HepG2 (cell line): ENCODE results near the gene ACOT8. TPM values are rescaled to one million over a fixed set of nuclear protein-coding genes. Genes with fewer than 3 reads are reported as not detected.

ENCODE experiments used
- ATAC-seq: fragments of 200-7000 bp; cut with Tn5 transposase; 3 replicates; pipeline ENCODE4 v1.9.1; 2020; ENCODE audit warnings: mild to moderate bottlenecking, moderate library complexity
- BruUV-seq: library from RNA; stranded (reverse); fragments of 400-500 nt; replicated peaks from 2 replicates; lab custom pipeline; 2021; lab: Mats Ljungman, UMichigan
- CTCF ChIA-PET: fragments of 300-600 bp; formaldehyde crosslinking; extraction: SDS; loops from one replicate; lab custom pipeline; 2021; ENCODE audit warnings: low total read pairs, inconsistent platforms, low intra/inter-chr PET ratio; lab: Yijun Ruan, JAX
- POLR2A ChIA-PET: fragments of 350-600 bp; sonication (Branson Sonifier 250); formaldehyde crosslinking; loops from one replicate; lab custom pipeline; 2020; ENCODE audit warnings: antibody characterized with exemption, inconsistent platforms; lab: Yijun Ruan, JAX
- DNase-seq: peaks from one replicate; pipeline ENCODE4 v3.0.0-alpha.2; 2015; ENCODE audit warnings: low spot score
- FAIRE-seq: peaks from 3 replicates; lab custom pipeline; 2011; peaks lifted over from hg19 to GRCh38; lab: Jason Lieb, UNC
- H2AFZ ChIP-seq: one replicate; pipeline ENCODE4 v1.6.1; 2011; ENCODE audit warnings: low read length, inconsistent platforms
- H3K27ac ChIP-seq: fragments of 300-600 bp; 3 replicates; pipeline ENCODE4 v1.8.0; 2011; ENCODE audit warnings: mixed run types, mild to moderate bottlenecking, mixed read lengths, low read length, inconsistent platforms; ENCODE audit not compliant: insufficient read depth; ENCODE audit errors: extremely low read length
- H3K27me3 ChIP-seq, 2 experiments: fragments of 200-600 bp in 1 of 2; 2 replicates in 1 of 2; 3 replicates in 1 of 2; pipeline versions ENCODE4 v1.6.0 to v1.8.0; 2011; ENCODE audit warnings: low read length in 2 of 2, mild to moderate bottlenecking in 2 of 2, moderate library complexity in 2 of 2, inconsistent platforms in 1 of 2; ENCODE audit not compliant: insufficient read depth in 2 of 2, control insufficient read depth in 1 of 2
- H3K36me3 ChIP-seq, 2 experiments: fragments of 200-600 bp in 1 of 2; replicated peaks in 1 of 2; 2 replicates in 1 of 2; 3 replicates in 1 of 2; pipeline versions ENCODE4 v1.5.1 to v1.8.0; 2011; ENCODE audit warnings: low read length in 2 of 2, inconsistent platforms in 1 of 2; ENCODE audit not compliant: insufficient read depth in 2 of 2, control insufficient read depth in 1 of 2
- H3K4me1 ChIP-seq: 2 replicates; pipeline ENCODE4 v1.5.1; 2012; ENCODE audit warnings: low read length, inconsistent platforms; ENCODE audit not compliant: insufficient read depth
- H3K4me2 ChIP-seq: 2 replicates; pipeline ENCODE4 v1.6.0; 2011; ENCODE audit warnings: low read depth, low read length, inconsistent platforms
- H3K4me3 ChIP-seq, 3 experiments: fragments of 200-600 bp in 1 of 3; sonication (generic), shearing (Covaris generic) in 1 of 3; replicated peaks in 1 of 3; 2 replicates each; pipeline ENCODE4 v1.5.1; 2011 to 2016; ENCODE audit warnings: low read length in 3 of 3, inconsistent platforms in 2 of 3, low read depth in 2 of 3, mild to moderate bottlenecking in 2 of 3, control low read depth in 1 of 3, mixed read lengths in 1 of 3; ENCODE audit not compliant: insufficient read depth in 1 of 3
- H3K79me2 ChIP-seq: one replicate; pipeline ENCODE4 v1.6.1; 2011; ENCODE audit warnings: low read length, inconsistent platforms; ENCODE audit not compliant: insufficient read depth
- H3K9ac ChIP-seq: 2 replicates; pipeline ENCODE4 v1.6.0; 2011; ENCODE audit warnings: mild to moderate bottlenecking, low read depth, low read length, inconsistent platforms; ENCODE audit not compliant: insufficient read depth
- H3K9me3 ChIP-seq: 2 replicates; pipeline ENCODE4 v1.5.1; 2012; ENCODE audit warnings: mild to moderate bottlenecking, low read length
- H4K20me1 ChIP-seq: 2 replicates; pipeline ENCODE4 v1.6.0; 2011; ENCODE audit warnings: inconsistent platforms, mild to moderate bottlenecking, low read length, moderate library complexity; ENCODE audit not compliant: insufficient read depth
- ARID2 ChIP-seq: sonication (generic); formaldehyde crosslinking; IDR thresholded peaks from 2 replicates; pipeline ENCODE4 v1.8.1; 2022; ENCODE audit warnings: mild to moderate bottlenecking, missing genetic modification reagents, borderline replicate concordance
- DNMT1 ChIP-seq: sonication (generic); formaldehyde crosslinking; IDR thresholded peaks from 2 replicates; pipeline ENCODE4 v1.5.1; 2020; ENCODE audit warnings: mild to moderate bottlenecking, missing genetic modification reagents
- HNF1A ChIP-seq, 2 experiments: sonication (generic) in 1 of 2; formaldehyde crosslinking in 1 of 2; IDR thresholded peaks; 2 replicates each; pipeline versions ENCODE4 v1.4.0 to v1.6.1; 2016 to 2020; ENCODE audit warnings: borderline replicate concordance in 1 of 2, low read depth in 1 of 2, mild to moderate bottlenecking in 1 of 2, missing genetic modification reagents in 1 of 2
- HNF4G ChIP-seq, 2 experiments: sonication (generic) in 1 of 2; formaldehyde crosslinking in 1 of 2; IDR thresholded peaks; 2 replicates each; pipeline versions ENCODE4 v1.4.0 to v1.6.1; 2011 to 2020; ENCODE audit warnings: borderline replicate concordance in 2 of 2, low read depth in 2 of 2, mild to moderate bottlenecking in 2 of 2, low read length in 1 of 2, missing genetic modification reagents in 1 of 2, moderate library complexity in 1 of 2
- MXD1 ChIP-seq: sonication (generic); formaldehyde crosslinking; IDR thresholded peaks from 2 replicates; pipeline ENCODE4 v1.4.0; 2020; ENCODE audit warnings: mild to moderate bottlenecking, missing genetic modification reagents
- SRSF1 ChIP-seq: fragments of 200-400 bp; formaldehyde crosslinking; optimal IDR thresholded peaks from 2 replicates; pipeline ENCODE3; 2017; ENCODE audit warnings: mild to moderate bottlenecking, low read depth, low read length, moderate library complexity
- ZNF121 ChIP-seq: sonication (generic); formaldehyde crosslinking; IDR thresholded peaks from 2 replicates; pipeline ENCODE4 v1.5.0; 2020; ENCODE audit warnings: mild to moderate bottlenecking, missing genetic modification reagents
- ZNF557 ChIP-seq: sonication (generic); formaldehyde crosslinking; IDR thresholded peaks from 2 replicates; pipeline ENCODE4 v1.4.0; 2020; ENCODE audit warnings: missing genetic modification reagents
- ZSCAN29 ChIP-seq: sonication (generic); formaldehyde crosslinking; conservative IDR thresholded peaks from 2 replicates; pipeline ENCODE4 v1.4.0; 2020; ENCODE audit warnings: mild to moderate bottlenecking, missing genetic modification reagents
- WGBS: methylation state at CpG from one replicate; pipeline ENCODE4 v1.1.6; 2017; ENCODE audit warnings: low lambda C conversion rate; 5-methylcytosine and 5-hydroxymethylcytosine counted together
- in situ Hi-C: cut with HindIII; loops from 2 replicates; pipeline ENCODE4 v1.10.0; 2017; ENCODE audit warnings: low pct_unique_long_range_greater_than_20kb; ENCODE audit not compliant: extremely low pct_ligation_motif_present
- intact Hi-C: fragments of 100-400 bp; cut with micrococcal nuclease; formaldehyde crosslinking; loops from one replicate; pipeline ENCODE4 v1.10.0; 2022; ENCODE audit not compliant: unreplicated experiment
- polyA plus RNA-seq, 8 experiments: library from polyadenylated mRNA; depleted of rRNA in 3 of 8; stranded (reverse) in 7 of 8; unstranded in 1 of 8; fragments of >200 nt; fragmentation: Illumina TruSeq in 4 of 8; extraction: Trizol in 4 of 8; gene quantifications; 2 replicates each; pipeline versions ENCODE4 v1.2.1 to v1.2.3, GENCODE V29; 2011 to 2016; ENCODE audit warnings: low read depth in 4 of 8, missing spikeins in 1 of 8, mixed read lengths in 1 of 8; ENCODE audit not compliant: insufficient read depth in 1 of 8
- total RNA-seq, 5 experiments: library from RNA; depleted of rRNA; stranded (reverse); fragments of >200 nt; fragmentation: Illumina TruSeq; extraction: Trizol; gene quantifications; 2 replicates each; pipeline ENCODE4 v1.2.3, GENCODE V29; 2016; ENCODE audit warnings: low read depth in 1 of 5
- TF ChIP-seq, protein P1 (sequence below): sonication (generic); formaldehyde crosslinking; IDR thresholded peaks from 2 replicates; pipeline ENCODE4 v1.8.1; 2023; ENCODE audit warnings: mild to moderate bottlenecking, missing genetic modification reagents
- TF ChIP-seq, protein P2 (sequence below): sonication (generic); formaldehyde crosslinking; conservative IDR thresholded peaks from 2 replicates; pipeline ENCODE4 v1.8.1; 2023; ENCODE audit warnings: missing genetic modification reagents
- TF ChIP-seq, protein P3 (sequence below): sonication (generic); formaldehyde crosslinking; IDR thresholded peaks from 2 replicates; pipeline ENCODE4 v1.9.0; 2021; ENCODE audit warnings: missing genetic modification reagents, borderline replicate concordance

ACOT8 gene
- total and polyA plus RNA-seq, 2 of the 13 experiments (the other 11 are each of a cell fraction or from before 2014, with no cell fraction given): 31.4 to 45.5 TPM

- Histone ChIP-seq H3K4me1 (peaks cover 66% of the 10 kb centered on the region), H3K27me3 (no peaks in the 10 kb centered on the region), H2AFZ (no peak overlapping the region), H3K4me3 (no peak overlapping the region), H4K20me1 (no peaks in the 10 kb centered on the region), H3K9me3 (no peaks in the 10 kb centered on the region), H3K4me2 (no peak overlapping the region), H3K79me2 (no peaks in the 10 kb centered on the region), H3K9ac (no peak overlapping the region), H3K36me3 (no peaks in the 10 kb centered on the region), H3K27ac (no peak overlapping the region)
- POLR2A ChIA-PET: interaction anchor here (1.9 kb wide), 2 partner anchors 15 to 25 kb away, joined by 5 to 6 read pairs; partner anchors contain the start of genes CTSA, NEURL2 and ZSWIM1
- CTCF ChIA-PET: no interaction called here
- in situ Hi-C loops: no loop called here
- ATAC-seq (no peak), FAIRE-seq (no peak), DNase-seq (no peak)
- no TSS peak for BruUV-seq
- WGBS: 96% methylated on average over 5 of the region's 5 CpGs
- intact Hi-C loops: no loop called here
- TF ChIP-seq ZNF121: peak; percentile 66
- no peak for TF ChIP-seq HNF1A (IDR thresholded peaks at IDR 0.05; ENCODE audit: low read depth)
- TF ChIP-seq HNF1A (CRISPR knock-in tag; IDR thresholded peaks at IDR 0.05; ENCODE audit: borderline replicate concordance): no peak
- no peak for TF ChIP-seq DNMT1 (CRISPR knock-in tag)
- TF ChIP-seq, protein P1, sequence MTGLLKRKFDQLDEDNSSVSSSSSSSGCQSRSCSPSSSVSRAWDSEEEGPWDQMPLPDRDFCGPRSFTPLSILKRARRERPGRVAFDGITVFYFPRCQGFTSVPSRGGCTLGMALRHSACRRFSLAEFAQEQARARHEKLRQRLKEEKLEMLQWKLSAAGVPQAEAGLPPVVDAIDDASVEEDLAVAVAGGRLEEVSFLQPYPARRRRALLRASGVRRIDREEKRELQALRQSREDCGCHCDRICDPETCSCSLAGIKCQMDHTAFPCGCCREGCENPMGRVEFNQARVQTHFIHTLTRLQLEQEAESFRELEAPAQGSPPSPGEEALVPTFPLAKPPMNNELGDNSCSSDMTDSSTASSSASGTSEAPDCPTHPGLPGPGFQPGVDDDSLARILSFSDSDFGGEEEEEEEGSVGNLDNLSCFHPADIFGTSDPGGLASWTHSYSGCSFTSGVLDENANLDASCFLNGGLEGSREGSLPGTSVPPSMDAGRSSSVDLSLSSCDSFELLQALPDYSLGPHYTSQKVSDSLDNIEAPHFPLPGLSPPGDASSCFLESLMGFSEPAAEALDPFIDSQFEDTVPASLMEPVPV (CRISPR knock-in tag): peak; percentile 47; the same call in 1 of the 2 replicates
- no peak for TF ChIP-seq MXD1 (CRISPR knock-in tag)
- TF ChIP-seq SRSF1: no peak
- no peak for TF ChIP-seq ZNF557 (CRISPR knock-in tag)
- TF ChIP-seq ARID2 (CRISPR knock-in tag): 0 out of 2 replicates have a peak, but pooled peaks have one; percentile 53
- TF ChIP-seq, protein P2, sequence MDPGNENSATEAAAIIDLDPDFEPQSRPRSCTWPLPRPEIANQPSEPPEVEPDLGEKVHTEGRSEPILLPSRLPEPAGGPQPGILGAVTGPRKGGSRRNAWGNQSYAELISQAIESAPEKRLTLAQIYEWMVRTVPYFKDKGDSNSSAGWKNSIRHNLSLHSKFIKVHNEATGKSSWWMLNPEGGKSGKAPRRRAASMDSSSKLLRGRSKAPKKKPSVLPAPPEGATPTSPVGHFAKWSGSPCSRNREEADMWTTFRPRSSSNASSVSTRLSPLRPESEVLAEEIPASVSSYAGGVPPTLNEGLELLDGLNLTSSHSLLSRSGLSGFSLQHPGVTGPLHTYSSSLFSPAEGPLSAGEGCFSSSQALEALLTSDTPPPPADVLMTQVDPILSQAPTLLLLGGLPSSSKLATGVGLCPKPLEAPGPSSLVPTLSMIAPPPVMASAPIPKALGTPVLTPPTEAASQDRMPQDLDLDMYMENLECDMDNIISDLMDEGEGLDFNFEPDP: no peak
- TF ChIP-seq, protein P3, sequence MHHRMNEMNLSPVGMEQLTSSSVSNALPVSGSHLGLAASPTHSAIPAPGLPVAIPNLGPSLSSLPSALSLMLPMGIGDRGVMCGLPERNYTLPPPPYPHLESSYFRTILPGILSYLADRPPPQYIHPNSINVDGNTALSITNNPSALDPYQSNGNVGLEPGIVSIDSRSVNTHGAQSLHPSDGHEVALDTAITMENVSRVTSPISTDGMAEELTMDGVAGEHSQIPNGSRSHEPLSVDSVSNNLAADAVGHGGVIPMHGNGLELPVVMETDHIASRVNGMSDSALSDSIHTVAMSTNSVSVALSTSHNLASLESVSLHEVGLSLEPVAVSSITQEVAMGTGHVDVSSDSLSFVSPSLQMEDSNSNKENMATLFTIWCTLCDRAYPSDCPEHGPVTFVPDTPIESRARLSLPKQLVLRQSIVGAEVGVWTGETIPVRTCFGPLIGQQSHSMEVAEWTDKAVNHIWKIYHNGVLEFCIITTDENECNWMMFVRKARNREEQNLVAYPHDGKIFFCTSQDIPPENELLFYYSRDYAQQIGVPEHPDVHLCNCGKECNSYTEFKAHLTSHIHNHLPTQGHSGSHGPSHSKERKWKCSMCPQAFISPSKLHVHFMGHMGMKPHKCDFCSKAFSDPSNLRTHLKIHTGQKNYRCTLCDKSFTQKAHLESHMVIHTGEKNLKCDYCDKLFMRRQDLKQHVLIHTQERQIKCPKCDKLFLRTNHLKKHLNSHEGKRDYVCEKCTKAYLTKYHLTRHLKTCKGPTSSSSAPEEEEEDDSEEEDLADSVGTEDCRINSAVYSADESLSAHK (CRISPR knock-in tag): no peak
- TF ChIP-seq ZSCAN29: no peak
- no peak for TF ChIP-seq HNF4G (IDR thresholded peaks at IDR 0.05; ENCODE audit: borderline replicate concordance, low read depth, low read length)
- TF ChIP-seq HNF4G (CRISPR knock-in tag; IDR thresholded peaks at IDR 0.05; ENCODE audit: borderline replicate concordance, low read depth): no peak
Measured at GRCh38 chr20:45866454-45866853, 9.3 kb upstream of the ACOT8 start.
